Activated T-cell treated with anti-CD3 and anti-CD28 coated beads, Interleukin-2, amount 50 U/mL, for 48 hours (primary cell): ENCODE data around the gene ESPL1.
"Not testable (repeated sequence)": the region's sequence is repeated elsewhere in the genome, so short reads cannot be mapped to it uniquely, and the experiment has no call there.

Source experiments
- DNase-seq, 2 experiments: peaks; one replicate each; pipeline ENCODE4 v3.0.0-alpha.2; 2020

Gene ESPL1

DNA sequence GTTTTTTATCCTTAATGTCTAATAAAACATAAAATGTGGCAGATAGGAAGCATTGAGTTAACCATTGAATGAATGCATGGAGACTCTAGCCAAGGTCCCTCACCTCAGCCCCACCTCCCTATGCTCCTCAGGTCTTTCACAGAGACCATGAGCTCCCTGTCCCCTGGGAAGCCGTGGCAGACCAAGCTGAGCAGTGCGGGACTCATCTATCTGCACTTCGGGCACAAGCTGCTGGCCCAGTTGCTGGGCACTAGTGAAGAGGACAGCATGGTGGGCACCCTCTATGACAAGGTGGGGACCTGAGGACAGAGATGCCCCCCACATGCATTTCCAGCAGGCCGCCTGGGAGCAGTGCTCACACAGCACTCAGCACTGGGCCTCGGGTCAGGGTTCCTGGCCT, 34.8 kb downstream of the ESPL1 start:
- DNase-seq, result no peak

DNA sequence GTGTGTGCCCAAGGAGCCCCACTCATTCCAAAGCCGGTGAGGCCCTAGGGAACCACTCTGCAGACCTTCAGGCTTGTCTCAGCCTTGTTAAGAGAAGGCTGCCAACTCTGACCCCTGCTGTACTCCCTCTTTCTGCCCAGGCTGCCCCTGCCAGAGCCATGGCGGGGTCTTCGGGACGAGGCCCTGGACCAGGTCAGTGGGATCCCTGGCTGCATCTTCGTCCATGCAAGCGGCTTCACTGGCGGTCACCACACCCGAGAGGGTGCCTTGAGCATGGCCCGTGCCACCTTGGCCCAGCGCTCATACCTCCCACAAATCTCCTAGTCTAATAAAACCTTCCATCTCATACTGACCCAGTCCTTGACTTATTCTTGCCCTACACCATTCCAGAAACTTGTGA, 38.7 kb downstream of the ESPL1 start:
- no peak for DNase-seq

GRCh38 chr12:53308276-53308675, 40.2 kb downstream of the ESPL1 start:
- DNase-seq, result no peak

GRCh38 chr12:53313996-53314395, 45.9 kb downstream of the ESPL1 start:
- DNase-seq, result no peak

DNA sequence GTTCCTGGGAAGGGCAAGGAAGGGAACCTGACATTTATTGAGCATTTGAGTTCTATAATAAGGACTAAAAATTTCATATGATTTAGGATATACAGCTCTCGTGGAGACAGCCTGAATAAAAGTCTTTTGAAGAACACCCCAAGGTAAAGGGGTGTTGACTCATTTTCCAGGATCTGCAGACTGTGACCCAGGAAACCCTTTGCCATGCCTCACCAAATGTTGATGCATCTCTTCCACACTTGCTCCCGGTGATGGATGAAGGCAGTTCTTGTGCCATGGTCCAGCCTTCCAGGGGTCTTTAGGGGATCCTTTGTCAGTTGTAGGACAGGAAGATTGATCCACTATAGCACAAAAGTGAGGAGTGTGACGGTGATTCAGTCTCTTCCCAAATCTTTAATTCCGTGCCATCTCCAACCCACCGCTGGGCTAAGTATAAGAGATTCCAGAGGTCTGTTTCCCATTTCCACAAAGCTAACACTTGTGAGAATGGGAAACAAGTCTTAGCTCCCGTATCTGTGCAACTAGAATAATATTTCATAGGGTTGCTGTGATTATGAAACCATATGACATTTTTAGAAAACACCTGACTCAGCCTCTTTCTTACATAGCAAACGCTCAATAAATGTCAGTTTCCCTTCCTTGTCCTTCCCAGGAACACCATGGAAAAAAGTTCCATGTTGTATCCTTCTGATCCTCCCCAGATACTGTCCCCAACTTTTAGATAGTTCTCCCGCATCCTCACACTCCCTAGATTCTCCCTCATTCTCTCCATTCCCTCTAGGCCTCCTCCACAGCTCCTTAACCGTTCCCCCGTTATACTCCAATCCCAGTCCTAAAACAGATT, 52.5 kb downstream of the ESPL1 start:
- no peak for DNase-seq

DNA sequence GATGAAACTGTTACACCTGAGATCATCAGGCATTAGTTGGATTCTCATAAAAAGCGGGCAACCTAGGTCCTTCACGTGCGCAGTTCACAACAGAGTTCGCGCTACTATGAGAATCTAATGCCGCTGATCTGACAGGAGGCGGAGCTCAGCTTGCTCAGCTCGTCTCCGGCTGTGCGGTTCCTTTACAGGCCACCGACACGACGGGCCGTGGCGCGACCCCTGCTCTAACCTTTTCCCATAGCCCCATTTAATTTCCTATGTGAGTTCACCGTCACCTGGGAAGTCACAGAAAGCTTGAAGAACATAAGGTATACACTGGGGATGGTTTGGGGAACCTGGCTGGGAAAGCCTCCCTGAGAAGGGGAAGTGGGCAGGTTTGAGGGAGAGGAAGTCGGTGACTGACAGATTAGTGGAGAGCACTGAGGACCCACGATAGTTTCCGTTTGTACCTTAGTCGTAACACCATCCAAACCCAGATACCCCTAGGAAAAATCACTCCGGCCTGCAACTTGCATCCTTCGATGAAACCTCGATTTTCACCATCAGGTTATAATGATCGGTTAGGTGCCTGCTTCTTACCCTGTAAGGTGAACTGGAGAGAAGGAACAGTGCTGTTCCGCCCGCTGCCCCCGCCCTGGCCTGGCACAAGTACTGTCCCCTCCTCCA, 56.1 kb downstream of the ESPL1 start:
- peak; percentile 80 to 81 for DNase-seq

GRCh38 chr12:53324779-53325510, 56.8 kb downstream of the ESPL1 start:
- DNase-seq, result peak; percentile 93 to 94

DNA sequence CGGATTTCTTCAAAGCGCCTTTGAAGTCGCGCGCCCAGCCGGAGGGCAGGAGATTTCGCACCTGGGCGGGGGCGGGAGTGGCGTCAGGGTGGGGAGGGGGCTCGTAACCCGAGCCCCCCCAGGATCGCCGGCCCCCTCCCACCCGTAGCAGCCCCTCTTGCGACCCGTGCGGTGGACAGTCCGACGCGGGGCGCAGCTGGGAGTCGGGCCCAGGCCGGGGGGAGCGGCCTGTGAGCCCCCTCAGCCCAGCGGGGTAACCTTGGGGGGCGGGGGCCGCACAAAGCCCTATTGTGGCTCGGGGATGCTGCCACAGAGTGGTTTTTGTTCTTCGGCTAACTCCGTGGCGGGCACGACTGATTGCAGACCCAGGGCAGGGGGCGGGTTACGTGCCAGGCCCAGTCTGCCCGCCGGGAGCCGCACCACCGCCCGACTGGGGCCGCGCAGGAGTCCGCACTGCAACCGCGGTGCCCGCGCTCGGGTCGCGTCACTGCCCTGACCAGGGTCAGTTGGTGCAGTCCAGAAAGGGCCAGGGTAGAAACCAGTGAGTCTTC, 57.5 kb downstream of the ESPL1 start:
- DNase-seq, result peak; percentile 50 to 56

GRCh38 chr12:53326460-53327185, 58.5 kb downstream of the ESPL1 start:
- DNase-seq, result no peak

- no peak for DNase-seq
Observed at GRCh38 chr12:53327435-53328042, 59.4 kb downstream of the ESPL1 start.

DNA sequence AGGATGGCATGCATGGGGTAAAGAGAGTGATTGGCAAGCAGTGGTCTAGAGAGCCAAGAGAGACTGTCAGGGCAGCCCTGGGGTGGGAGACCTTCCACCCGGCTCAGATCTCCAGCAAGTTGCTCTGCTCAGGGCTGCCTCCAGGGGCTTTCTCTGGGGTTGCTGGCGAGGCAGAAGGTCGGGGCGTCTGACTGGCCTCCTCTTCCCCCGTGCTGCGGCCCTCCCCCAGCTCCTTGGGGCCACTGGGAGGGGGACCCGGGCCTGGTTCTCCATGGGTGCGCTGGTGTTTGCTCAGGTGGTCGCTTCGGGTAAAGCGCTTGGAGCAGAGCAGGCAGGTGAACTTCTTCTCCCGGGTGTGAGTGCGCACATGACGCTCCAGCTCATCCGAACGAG, 59.9 kb downstream of the ESPL1 start:
- DNase-seq, result no peak

DNA sequence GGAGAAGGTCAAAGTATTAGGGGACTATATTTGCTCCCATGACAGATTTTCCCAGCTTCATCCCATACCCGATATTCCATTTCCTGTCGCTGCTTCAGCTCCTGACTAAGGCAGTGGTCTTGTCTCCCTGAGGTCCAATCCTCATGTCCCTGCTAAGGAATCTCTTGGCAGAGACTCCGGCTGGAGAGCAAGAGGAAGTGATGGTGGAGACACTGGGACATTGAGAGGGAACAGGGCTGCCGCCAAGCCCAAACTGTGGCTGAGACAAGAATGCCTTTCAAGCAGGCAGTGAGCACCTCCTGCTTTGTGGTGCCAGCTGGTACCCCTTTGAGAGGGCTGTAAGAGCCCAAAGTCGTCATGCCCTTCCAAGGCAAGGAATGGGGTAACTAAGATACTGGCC, 62.6 kb downstream of the ESPL1 start:
- no peak for DNase-seq

DNA sequence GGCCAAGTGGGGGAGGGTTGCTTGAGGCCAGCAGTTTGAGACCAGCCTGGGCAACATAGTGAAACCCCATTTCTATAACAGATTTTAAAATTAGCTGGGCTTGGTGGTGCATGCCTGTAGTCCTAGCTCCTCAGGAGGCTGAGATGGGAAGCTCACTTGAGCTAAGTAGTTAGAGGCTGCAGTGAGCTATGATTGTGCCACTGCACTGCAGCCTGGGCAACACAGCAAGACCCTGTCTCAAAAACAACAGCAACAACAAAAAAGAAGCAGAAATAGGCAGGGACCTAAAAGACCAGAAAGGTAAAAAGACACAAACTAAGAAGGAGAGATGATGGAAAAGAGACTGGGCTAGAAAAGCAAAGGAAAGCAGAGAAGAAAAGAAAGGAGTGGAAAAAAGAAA, 64.2 kb downstream of the ESPL1 start:
- DNase-seq, result not testable (repeated sequence)

DNA sequence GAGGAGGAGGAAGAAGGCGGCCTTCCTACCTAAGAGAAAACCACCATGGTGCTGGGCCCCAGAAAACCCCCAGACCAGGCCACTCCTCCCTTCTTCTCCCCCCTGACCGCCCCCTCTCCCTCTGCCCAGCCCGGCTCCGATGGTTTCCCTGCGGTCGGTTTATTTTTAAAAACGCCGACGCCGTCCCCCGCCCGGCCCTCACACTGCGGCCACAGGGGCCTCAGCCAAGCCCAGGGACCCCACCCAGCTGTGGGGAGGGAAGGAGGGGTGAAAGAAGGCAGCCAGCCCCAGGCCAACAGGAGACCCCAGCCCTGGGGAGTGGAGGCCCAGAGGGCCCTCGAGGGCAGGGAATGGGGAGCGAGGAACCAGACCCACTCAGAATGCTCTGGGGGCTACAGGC, 64.6 kb downstream of the ESPL1 start:
- no peak for DNase-seq

DNA sequence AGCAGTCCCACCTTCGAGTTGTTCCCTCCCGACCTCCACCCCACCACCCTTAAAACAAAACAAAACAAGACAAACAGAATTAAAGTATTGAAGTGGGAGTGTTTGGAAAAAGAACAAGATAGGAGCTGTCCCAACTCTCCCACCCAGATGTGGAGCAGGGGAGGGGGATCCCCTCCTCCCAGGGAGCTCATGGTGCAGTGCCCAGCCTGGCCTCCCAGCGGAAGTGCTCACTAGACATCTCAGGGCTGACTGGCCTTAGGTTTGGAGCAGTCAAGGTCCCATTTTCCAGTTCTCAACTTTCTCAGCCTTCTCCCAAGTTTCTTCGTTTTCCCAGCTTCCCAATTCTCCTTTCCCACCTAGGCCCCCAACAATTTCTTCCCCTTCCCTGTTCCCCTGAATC, 65.2 kb downstream of the ESPL1 start:
- DNase-seq, result no peak

- no peak for DNase-seq
Observed at GRCh38 chr12:53333845-53334244, 65.7 kb downstream of the ESPL1 start.

GRCh38 chr12:53334822-53335221, 66.7 kb downstream of the ESPL1 start:
- no peak for DNase-seq

DNA sequence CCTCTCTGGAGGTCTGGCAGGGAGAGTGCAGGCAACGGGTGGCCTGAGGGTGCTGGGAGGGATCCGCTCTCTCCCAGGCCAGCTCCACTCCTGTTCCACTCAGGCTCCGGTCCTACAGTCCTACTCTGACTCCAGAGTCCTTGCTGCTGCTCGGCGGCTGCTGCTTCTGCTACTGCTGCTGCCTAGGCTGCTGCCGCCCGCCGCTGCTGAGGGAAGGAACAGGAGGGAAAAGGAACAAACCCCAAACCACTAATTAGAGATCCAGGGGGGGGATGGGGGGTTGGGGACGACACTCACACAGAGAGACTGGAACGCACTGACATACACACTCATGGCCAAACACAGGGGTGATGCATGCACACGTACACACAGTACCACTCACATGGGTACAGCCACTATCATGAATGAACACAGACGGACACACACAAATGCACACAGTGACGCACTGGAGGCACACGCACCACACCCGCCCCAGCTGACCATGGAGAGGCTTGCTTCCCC, 68.1 kb downstream of the ESPL1 start, which contains the start of gene SP7:
SP7 (minus strand) TSS at position 174 of the 501 bp plus-strand sequence. CDS start 708 bp downstream, outside the sequence.
- no peak for DNase-seq

GRCh38 chr12:53338017-53338416, 69.9 kb downstream of the ESPL1 start:
- no peak for DNase-seq

DNA sequence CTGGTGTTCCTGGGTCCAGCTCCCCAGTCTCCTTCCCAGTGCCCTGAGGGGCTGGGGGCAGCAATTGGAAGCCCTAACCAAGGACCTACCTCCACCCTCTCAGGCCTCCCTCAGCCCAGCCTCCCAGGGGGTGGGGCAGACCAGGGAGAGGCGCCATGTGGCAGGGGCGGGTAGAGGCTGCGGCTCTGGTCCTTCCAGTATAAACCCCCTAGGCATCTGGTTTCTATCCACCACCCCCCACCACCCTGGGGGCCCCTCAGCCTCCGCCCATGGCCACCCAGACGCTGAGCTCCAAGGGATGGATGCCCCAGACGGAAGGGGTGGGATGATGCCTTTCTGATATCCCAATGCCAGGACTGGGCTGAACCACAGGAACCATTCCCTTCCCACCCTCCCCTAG, 70.8 kb downstream of the ESPL1 start:
- no peak for DNase-seq

- no peak for DNase-seq
Observed at GRCh38 chr12:53340398-53340797, 72.3 kb downstream of the ESPL1 start.
